K562 (cell line): ENCODE data around the gene CEP76. TPM values are rescaled to one million over a fixed set of nuclear protein-coding genes. Genes with fewer than 3 reads are reported as not detected.

Source experiments
- ATAC-seq: fragments of 200-7000 bp; cut with Tn5 transposase; 3 replicates; pipeline ENCODE4 v1.9.1; 2020; ENCODE audit warnings: moderate library complexity
- BruUV-seq: library from RNA; stranded (reverse); fragments of 400-500 nt; replicated peaks from 2 replicates; lab custom pipeline; 2021; lab: Mats Ljungman, UMichigan
- CTCF ChIA-PET: fragments of 300-600 bp; formaldehyde crosslinking; extraction: SDS; loops from one replicate; lab custom pipeline; 2021; ENCODE audit warnings: low intra/inter-chr PET ratio; lab: Yijun Ruan, JAX
- POLR2A ChIA-PET: fragments of 300-600, 350-650 bp; sonication (Branson Sonifier 250); formaldehyde crosslinking; extraction: SDS; loops from one replicate; lab custom pipeline; 2021; ENCODE audit warnings: antibody characterized with exemption, inconsistent platforms; lab: Yijun Ruan, JAX
- DNase-seq, 4 experiments: peaks; one replicate each; pipeline versions ENCODE4 v3.0.0 to v3.0.0-alpha.2; 2011 to 2018; ENCODE audit warnings: low spot score in 3 of 4, mixed read lengths in 3 of 4; ENCODE audit errors: extremely low read depth in 1 of 4
- FAIRE-seq: peaks from 2 replicates; lab custom pipeline; 2011; peaks lifted over from hg19 to GRCh38; lab: Jason Lieb, UNC
- H2AFZ ChIP-seq: 2 replicates; pipeline ENCODE4 v1.6.0; 2011; ENCODE audit warnings: low read depth, low read length, control low read depth, inconsistent platforms
- H3K27ac ChIP-seq: fragments of 200-600 bp; 3 replicates; pipeline ENCODE4 v1.8.0; 2011; ENCODE audit warnings: low read depth, mild to moderate bottlenecking, control low read depth, inconsistent platforms, low read length, moderate library complexity, mixed read lengths; ENCODE audit errors: extremely low read depth
- H3K27me3 ChIP-seq, 2 experiments: fragments of 300-600 bp in 1 of 2; 2 replicates in 1 of 2; 3 replicates in 1 of 2; pipeline versions ENCODE4 v1.6.0 to v1.8.0; 2011; ENCODE audit warnings: inconsistent platforms in 2 of 2, low read length in 2 of 2, mild to moderate bottlenecking in 1 of 2, mixed read lengths in 1 of 2, moderate library complexity in 1 of 2; ENCODE audit not compliant: control insufficient read depth in 2 of 2, insufficient read depth in 2 of 2
- H3K36me3 ChIP-seq: fragments of 300-600 bp; 3 replicates; pipeline ENCODE4 v1.8.0; 2011; ENCODE audit warnings: mild to moderate bottlenecking, low read length, inconsistent platforms; ENCODE audit not compliant: control insufficient read depth, insufficient read depth
- H3K4me1 ChIP-seq, 2 experiments: fragments of 200-600 bp in 1 of 2; replicated peaks in 1 of 2; 2 replicates in 1 of 2; 3 replicates in 1 of 2; pipeline versions ENCODE4 v1.5.1 to v1.8.0; 2011; ENCODE audit warnings: inconsistent platforms in 2 of 2, low read length in 2 of 2, mild to moderate bottlenecking in 1 of 2, mixed read lengths in 1 of 2, moderate library complexity in 1 of 2; ENCODE audit not compliant: control insufficient read depth in 2 of 2, insufficient read depth in 2 of 2
- H3K4me2 ChIP-seq: 2 replicates; pipeline ENCODE4 v1.6.1; 2011; ENCODE audit warnings: low read length, control low read depth, inconsistent platforms, mixed read lengths; ENCODE audit not compliant: insufficient read depth
- H3K4me3 ChIP-seq: fragments of 200-600 bp; sonication (generic), shearing (Covaris generic); 2 replicates; pipeline ENCODE4 v1.5.1; 2016; ENCODE audit warnings: control low read depth, inconsistent platforms
- H3K79me2 ChIP-seq: fragments of 200-600 bp; 3 replicates; pipeline ENCODE4 v1.8.0; 2011; ENCODE audit warnings: low read length, inconsistent platforms; ENCODE audit not compliant: control insufficient read depth, insufficient read depth
- H3K9ac ChIP-seq, 2 experiments: 2 replicates each; pipeline versions ENCODE4 v1.6.0 to v1.6.1; 2011; ENCODE audit warnings: low read depth in 2 of 2, low read length in 2 of 2, control low read depth in 1 of 2, inconsistent platforms in 1 of 2, mild to moderate bottlenecking in 1 of 2, mixed read lengths in 1 of 2; ENCODE audit not compliant: insufficient read depth in 1 of 2
- H3K9me1 ChIP-seq: one replicate; pipeline ENCODE4 v1.6.0; 2011; ENCODE audit warnings: inconsistent platforms, mild to moderate bottlenecking, low read length, moderate library complexity; ENCODE audit not compliant: control insufficient read depth, insufficient read depth
- H3K9me3 ChIP-seq: replicated peaks from 2 replicates; pipeline ENCODE4 v1.5.1; 2011; ENCODE audit warnings: low read depth, low read length, inconsistent platforms; ENCODE audit not compliant: control insufficient read depth, insufficient read depth
- H4K20me1 ChIP-seq: replicated peaks from 2 replicates; pipeline ENCODE4 v1.6.1; 2011; ENCODE audit warnings: low read length, inconsistent platforms, mixed read lengths; ENCODE audit not compliant: control insufficient read depth, insufficient read depth
- CBX8 ChIP-seq: fragments of 200-600 bp; sonication (generic); IDR thresholded peaks from 2 replicates; pipeline ENCODE4 v1.6.1; 2012; ENCODE audit warnings: borderline replicate concordance, mixed run types, low read depth, mild to moderate bottlenecking, moderate library complexity, mixed read lengths, low read length, control low read depth, inconsistent platforms; ENCODE audit not compliant: poor library complexity, severe bottlenecking; ENCODE audit errors: extremely low read depth
- CEBPG ChIP-seq, 3 experiments: fragments of 200-800 bp in 1 of 3; sonication (Bioruptor generic) in 1 of 3; sonication (generic) in 1 of 3; formaldehyde crosslinking in 1 of 3; IDR thresholded peaks in 2 of 3; conservative IDR thresholded peaks in 1 of 3; 2 replicates each; pipeline versions ENCODE4 v1.6.1 to v1.8.0; 2016 to 2022; ENCODE audit warnings: missing compliant biosample characterization in 2 of 3, missing genetic modification characterization in 2 of 3, mild to moderate bottlenecking in 1 of 3, missing genetic modification reagents in 1 of 3
- DEAF1 ChIP-seq: fragments of 450-650 bp; formaldehyde crosslinking; IDR thresholded peaks from 2 replicates; pipeline ENCODE4 v1.4.0; 2020; ENCODE audit warnings: mild to moderate bottlenecking, moderate library complexity
- EP400 ChIP-seq: fragments of 450-650 bp; IDR thresholded peaks from 2 replicates; pipeline ENCODE4 v1.6.1; 2017; ENCODE audit warnings: antibody characterized with exemption, mild to moderate bottlenecking, moderate library complexity
- EWSR1 ChIP-seq: fragments of 450-650 bp; IDR thresholded peaks from 2 replicates; pipeline ENCODE4 v1.6.1; 2018; ENCODE audit warnings: borderline replicate concordance, mild to moderate bottlenecking, low read depth, moderate library complexity; ENCODE audit not compliant: partially characterized antibody
- FOXK2 ChIP-seq, 2 experiments: fragments of 450-650 bp; IDR thresholded peaks in 1 of 2; conservative IDR thresholded peaks in 1 of 2; 2 replicates each; pipeline ENCODE4 v1.6.1; 2016; ENCODE audit warnings: low read depth in 2 of 2, mild to moderate bottlenecking in 1 of 2
- KDM5B ChIP-seq: fragments of 200-600 bp; sonication (generic); IDR thresholded peaks from 2 replicates; pipeline ENCODE4 v1.6.1; 2012; ENCODE audit warnings: low read depth, mild to moderate bottlenecking, moderate library complexity, low read length, control low read depth, inconsistent platforms; ENCODE audit not compliant: insufficient replicate concordance
- POLR2A ChIP-seq: fragments of 450-650 bp; conservative IDR thresholded peaks from 2 replicates; pipeline ENCODE4 v1.6.1; 2016
- RAD51 ChIP-seq: fragments of 450-650 bp; IDR thresholded peaks from 2 replicates; pipeline ENCODE4 v1.7.1; 2016; ENCODE audit warnings: low read depth, mild to moderate bottlenecking, borderline replicate concordance
- SMAD3 ChIP-seq: fragments of 450-650 bp; formaldehyde crosslinking; conservative IDR thresholded peaks from 2 replicates; pipeline ENCODE4 v1.4.0; 2020; ENCODE audit warnings: mild to moderate bottlenecking
- SUPT5H ChIP-seq: fragments of 450-650 bp; IDR thresholded peaks from 2 replicates; pipeline ENCODE4 v1.6.1; 2016
- THAP7 ChIP-seq: fragments of 250-450 bp; sonication (Bioruptor Pico); IDR thresholded peaks from 2 replicates; pipeline ENCODE4 v1.5.0; 2021
- ZC3H4 ChIP-seq: sonication (generic); formaldehyde crosslinking; IDR thresholded peaks from 2 replicates; pipeline ENCODE4 v1.9.0; 2021; ENCODE audit warnings: missing genetic modification reagents, borderline replicate concordance
- ZNF655 ChIP-seq: fragments of 250-450 bp; sonication (Bioruptor Pico); IDR thresholded peaks from 2 replicates; pipeline ENCODE4 v1.5.0; 2021
- WGBS: fragments of 100-300 bp; shearing (Covaris generic); methylation state at CpG from one replicate; pipeline ENCODE4 v1.1.6; 2016; ENCODE audit warnings: low coverage, mixed read lengths; ENCODE audit not compliant: insufficient coverage; ENCODE audit errors: missing lambda C conversion rate; 5-methylcytosine and 5-hydroxymethylcytosine counted together
- in situ Hi-C: fragments of 300-500 bp; cut with MboI; formaldehyde crosslinking; loops from 4 replicates; pipeline ENCODE4 v1.15.0; 2018; ENCODE audit warnings: inconsistent platforms, mixed read lengths
- intact Hi-C: fragments of 100-400 bp; cut with micrococcal nuclease; formaldehyde crosslinking; loops from 2 replicates; pipeline ENCODE4 v1.14.2; 2022
- polyA plus RNA-seq, 8 experiments: library from polyadenylated mRNA; depleted of rRNA in 4 of 8; stranded (reverse) in 5 of 8; unstranded in 3 of 8; fragments of >200 nt; fragmentation: Nextera tagmentation in 2 of 8; fragmentation: Illumina TruSeq in 1 of 8; extraction: Ambion mirVana in 2 of 8; extraction: Trizol in 1 of 8; gene quantifications; 2 replicates each; pipeline versions ENCODE4 v1.2.1 to v1.2.3, GENCODE V29; 2011 to 2014; ENCODE audit warnings: inconsistent platforms in 1 of 8, missing spikeins in 1 of 8
- total RNA-seq, 7 experiments: library from RNA; depleted of rRNA in 6 of 7; stranded (reverse); fragments of >200 nt in 6 of 7; fragmentation: Illumina TruSeq in 2 of 7; extraction: Trizol in 2 of 7; gene quantifications; 2 replicates each; pipeline versions ENCODE4 v1.2.1 to v1.2.3, GENCODE V29; 2011 to 2021; ENCODE audit warnings: low replicate concordance in 1 of 7

CEP76 gene
- total and polyA plus RNA-seq, 9 of the 15 experiments (the other 6 are each of a cell fraction or from before 2014, with no cell fraction given) = 5.3 to 27.3 (median 19.3) TPM

- no peak overlapping the region for H3K4me3 ChIP-seq
- H3K27ac ChIP-seq = no peak overlapping the region
- no peaks in the 10 kb centered on the region for H3K4me1 ChIP-seq
- ATAC-seq (peak; percentile 81), DNase-seq (peak; percentile 57 to 76 (median 65)), FAIRE-seq (peak; percentile 88)
- H3K79me2 ChIP-seq = no peaks in the 10 kb centered on the region
- no peak overlapping the region for H3K9ac ChIP-seq
- ChIA-PET POLR2A (interaction anchor here (0.9 kb wide), 1 partner anchor 208 kb away, joined by 3 read pairs; no protein-coding TSS in a partner anchor), CTCF (interaction anchor here (0.6 to 3.3 kb wide), 9 partner anchors 22 to 1351 kb away, joined by 3 to 49 read pairs (median 4); no protein-coding TSS in a partner anchor)
- H3K4me2 ChIP-seq = no peak overlapping the region
- H3K27me3 ChIP-seq = no peaks in the 10 kb centered on the region
- 55% methylated on average over 12 of the region's 14 CpGs for WGBS
- no peak overlapping the region for H2AFZ ChIP-seq
- intact Hi-C loops (loop anchor here (1.0 kb wide), 1 partner anchor 207 kb away; no protein-coding TSS in a partner anchor), in situ Hi-C loops (loop anchor here (5.0 to 10.0 kb wide), 2 partner anchors 210 to 428 kb away; no protein-coding TSS in a partner anchor)
- BruUV-seq = no TSS peak
- H4K20me1 ChIP-seq = no peaks in the 10 kb centered on the region
- H3K36me3 ChIP-seq = peaks cover 44% of the 10 kb centered on the region
- H3K9me1 ChIP-seq = no peaks in the 10 kb centered on the region
- no peaks in the 10 kb centered on the region; the same call in 1 of the 2 replicates for H3K9me3 ChIP-seq
- TF ChIP-seq CEBPG (CRISPR knock-in tag; IDR thresholded peaks at IDR 0.05) (peak; percentile 43), CEBPG (tag; conservative IDR thresholded peaks at IDR 0.05 in 1 of 2, IDR thresholded peaks at IDR 0.05 in 1 of 2) (peak in 1 of 2 experiments; percentile 59; a peak in 2 of 4 replicates), POLR2A (peak; percentile 32; the same call in 1 of the 2 replicates), KDM5B (no peak), DEAF1 (CRISPR knock-in tag) (peak; percentile 80; the same call in 1 of the 2 replicates), CBX8 (no peak), EWSR1 (no peak), SMAD3 (CRISPR knock-in tag) (no peak), SUPT5H (peak; percentile 41; the same call in 1 of the 2 replicates), THAP7 (CRISPR knock-in tag) (no peak), EP400 (no peak), ZC3H4 (no peak), RAD51 (no peak), FOXK2 (conservative IDR thresholded peaks at IDR 0.05 in 1 of 2, IDR thresholded peaks at IDR 0.05 in 1 of 2; ENCODE audit: low read depth in 2 of 2) (no peak), ZNF655 (CRISPR knock-in tag) (no peak)
These were observed 24.4 kb upstream of the CEP76 start for GRCh38 chr18:12726774-12727550.
